GM23338 (cell line): Measurements from ENCODE around the gene DYSF. TPM values are rescaled to one million over a fixed set of nuclear protein-coding genes. Genes with fewer than 3 reads are reported as not detected.

Source experiments
- ATAC-seq: fragments of 200-7000 bp; cut with Tn5 transposase; 3 replicates; pipeline ENCODE4 v1.9.1; 2020
- DNase-seq: peaks from one replicate; pipeline ENCODE4 v3.0.0-alpha.2; 2015; ENCODE audit warnings: low spot score
- H2AFZ ChIP-seq: fragments of 200-600 bp; sonication (generic); 2 replicates; pipeline ENCODE4 v1.8.0; 2016; ENCODE audit warnings: antibody characterized with exemption, mild to moderate bottlenecking, moderate library complexity
- H3F3A ChIP-seq: fragments of 200-600 bp; sonication (generic); replicated peaks from 2 replicates; pipeline ENCODE4 v1.8.0; 2017; ENCODE audit warnings: antibody characterized with exemption, mixed run types, low read depth
- H3K27ac ChIP-seq: fragments of 200-600 bp; sonication (generic); 2 replicates; pipeline ENCODE4 v1.6.1; 2016; ENCODE audit warnings: low read depth
- H3K27me3 ChIP-seq: fragments of 200-600 bp; sonication (generic); 2 replicates; pipeline ENCODE4 v1.8.0; 2016; ENCODE audit warnings: mild to moderate bottlenecking, mixed run types, moderate library complexity; ENCODE audit not compliant: insufficient read depth
- H3K36me3 ChIP-seq: fragments of 200-600 bp; sonication (generic); 2 replicates; pipeline ENCODE4 v1.8.0; 2016; ENCODE audit warnings: mild to moderate bottlenecking; ENCODE audit not compliant: insufficient read depth
- H3K4me1 ChIP-seq: fragments of 200-600 bp; sonication (generic); 2 replicates; pipeline ENCODE4 v1.8.0; 2016; ENCODE audit warnings: mild to moderate bottlenecking, moderate library complexity; ENCODE audit not compliant: insufficient read depth
- H3K4me2 ChIP-seq: fragments of 200-600 bp; sonication (generic); 2 replicates; pipeline ENCODE4 v1.7.1; 2017; ENCODE audit warnings: mixed run types
- H3K4me3 ChIP-seq: fragments of 200-600 bp; sonication (generic); 2 replicates; pipeline ENCODE4 v1.6.1; 2016; ENCODE audit warnings: mixed run types
- H3K79me2 ChIP-seq: fragments of 200-600 bp; sonication (generic); replicated peaks from 2 replicates; pipeline ENCODE4 v1.8.0; 2017; ENCODE audit warnings: mild to moderate bottlenecking; ENCODE audit not compliant: insufficient read depth
- H3K9me2 ChIP-seq: fragments of 200-600 bp; sonication (generic); 2 replicates; pipeline ENCODE4 v1.8.0; 2017; ENCODE audit not compliant: insufficient read depth
- H4K20me1 ChIP-seq: fragments of 200-600 bp; sonication (generic); replicated peaks from 2 replicates; pipeline ENCODE4 v1.8.0; 2017; ENCODE audit warnings: mild to moderate bottlenecking; ENCODE audit not compliant: insufficient read depth
- H3K27ac Mint-ChIP-seq: 2 replicates; pipeline ENCODE4 v1.8.0; 2020; ENCODE audit warnings: inconsistent platforms, mild to moderate bottlenecking, moderate library complexity, mixed read lengths
- H3K27me3 Mint-ChIP-seq: 3 replicates; pipeline ENCODE4 v1.8.0; 2022; ENCODE audit warnings: low read depth, mild to moderate bottlenecking, moderate library complexity, mixed read lengths, inconsistent platforms; ENCODE audit not compliant: insufficient read depth, poor library complexity
- H3K36me3 Mint-ChIP-seq: 3 replicates; pipeline ENCODE4 v1.8.0; 2021; ENCODE audit warnings: low read depth, mild to moderate bottlenecking, inconsistent platforms, moderate library complexity, mixed read lengths
- H3K4me1 Mint-ChIP-seq: 3 replicates; pipeline ENCODE4 v1.8.0; 2020; ENCODE audit warnings: mild to moderate bottlenecking, inconsistent platforms, mixed read lengths
- H3K4me3 Mint-ChIP-seq: 3 replicates; pipeline ENCODE4 v1.8.0; 2021; ENCODE audit warnings: moderate library complexity, mild to moderate bottlenecking, inconsistent platforms, mixed read lengths
- H3K9me3 Mint-ChIP-seq: 3 replicates; pipeline ENCODE4 v1.8.0; 2020; ENCODE audit warnings: moderate library complexity, mild to moderate bottlenecking, inconsistent platforms, mixed read lengths
- CREB1 ChIP-seq: fragments of 250-450 bp; sonication (Bioruptor Pico); IDR thresholded peaks from 2 replicates; pipeline ENCODE4 v1.5.0; 2020; ENCODE audit warnings: low read depth, mild to moderate bottlenecking, moderate library complexity
- CTCF ChIP-seq, 2 experiments: fragments of 200-600 bp in 1 of 2; sonication (generic) in 1 of 2; conservative IDR thresholded peaks; 2 replicates each; pipeline versions ENCODE4 v1.5.1 to v1.6.1; 2016 to 2017; ENCODE audit warnings: antibody characterized with exemption in 2 of 2, low read depth in 2 of 2, mild to moderate bottlenecking in 2 of 2, moderate library complexity in 1 of 2
- ETS1 ChIP-seq: IDR thresholded peaks from 2 replicates; pipeline ENCODE4 v1.6.1; 2016; ENCODE audit warnings: antibody characterized with exemption
- EZH2 ChIP-seq: fragments of 200-600 bp; sonication (generic); IDR thresholded peaks from one replicate; pipeline ENCODE4 v1.8.0; 2017; ENCODE audit warnings: antibody characterized with exemption, mild to moderate bottlenecking, low read depth; ENCODE audit not compliant: unreplicated experiment
- EZH2phosphoT487 ChIP-seq: fragments of 200-600 bp; sonication (generic); IDR thresholded peaks from one replicate; pipeline ENCODE4 v1.8.1; 2018; ENCODE audit warnings: antibody characterized with exemption; ENCODE audit not compliant: unreplicated experiment
- JUNB ChIP-seq: IDR thresholded peaks from one replicate; pipeline ENCODE4 v1.6.1; 2016; ENCODE audit warnings: antibody characterized with exemption; ENCODE audit not compliant: unreplicated experiment
- NANOG ChIP-seq: IDR thresholded peaks from 2 replicates; pipeline ENCODE4 v1.6.1; 2016; ENCODE audit warnings: antibody characterized with exemption, borderline replicate concordance
- POLR2AphosphoS5 ChIP-seq: IDR thresholded peaks from 2 replicates; pipeline ENCODE4 v1.6.1; 2016; ENCODE audit warnings: antibody characterized with exemption, low read depth
- REST ChIP-seq: IDR thresholded peaks from one replicate; pipeline ENCODE4 v1.6.1; 2018; ENCODE audit warnings: antibody characterized with exemption; ENCODE audit not compliant: unreplicated experiment
- STAT1 ChIP-seq: IDR thresholded peaks from one replicate; pipeline ENCODE4 v1.6.1; 2016; ENCODE audit warnings: antibody characterized with exemption; ENCODE audit not compliant: unreplicated experiment
- ZNF114 ChIP-seq: fragments of 250-450 bp; sonication (Bioruptor Pico); IDR thresholded peaks from 2 replicates; pipeline ENCODE4 v1.5.0; 2020; ENCODE audit warnings: mild to moderate bottlenecking, moderate library complexity
- ZNF331 ChIP-seq: fragments of 250-450 bp; sonication (Bioruptor Pico); IDR thresholded peaks from 2 replicates; pipeline ENCODE4 v1.5.0; 2020; ENCODE audit warnings: low read depth, mild to moderate bottlenecking, moderate library complexity
- ZNF462 ChIP-seq: fragments of 250-450 bp; sonication (Bioruptor Pico); IDR thresholded peaks from 2 replicates; pipeline ENCODE4 v1.5.0; 2020; ENCODE audit warnings: mild to moderate bottlenecking, moderate library complexity
- polyA plus RNA-seq: library from polyadenylated mRNA; unstranded; fragments of >200 nt; fragmentation: Nextera tagmentation; extraction: Ambion mirVana; gene quantifications from 2 replicates; pipeline ENCODE4 v1.2.1, GENCODE V29; 2016
- total RNA-seq: library from RNA; depleted of rRNA; stranded (reverse); fragments of >200 nt; shearing (Covaris generic); gene quantifications from 2 replicates; pipeline ENCODE4 v1.2.3, GENCODE V29; 2014

DYSF gene
- total and polyA plus RNA-seq, 2 experiments from 2014 or later = 7.3 to 21.3 TPM

GRCh38 chr2:71725836-71726235 lies 272.5 kb downstream of the DYSF start:
- Mint-ChIP-seq H3K36me3 (no peaks in the 10 kb centered on the region; the same call in 2 of the 3 replicates), H3K4me3 (no peak overlapping the region), H3K9me3 (peaks cover 3% of the 10 kb centered on the region; the same call in 1 of the 3 replicates), H3K27ac (no peak overlapping the region), H3K4me1 (no peaks in the 10 kb centered on the region), H3K27me3 (no peaks in the 10 kb centered on the region)
- no peak for DNase-seq
- Histone ChIP-seq H3K27ac (no peak overlapping the region), H2AFZ (no peak overlapping the region), H3K36me3 (no peaks in the 10 kb centered on the region), H3K4me2 (no peak overlapping the region), H3K27me3 (no peaks in the 10 kb centered on the region), H3F3A (no peaks in the 10 kb centered on the region), H3K4me1 (no peaks in the 10 kb centered on the region), H3K4me3 (no peak overlapping the region), H4K20me1 (no peaks in the 10 kb centered on the region), H3K9me2 (no peaks in the 10 kb centered on the region; the same call in none of the 2 replicates), H3K79me2 (no peaks in the 10 kb centered on the region)
- no peak for ATAC-seq
- TF ChIP-seq EZH2phosphoT487 = no peak
- TF ChIP-seq JUNB = no peak
- no peak for TF ChIP-seq ETS1
- TF ChIP-seq EZH2 = no peak
- TF ChIP-seq NANOG = no peak
- no peak for TF ChIP-seq ZNF331 (CRISPR knock-in tag)
- TF ChIP-seq CREB1 (CRISPR knock-in tag) = no peak
- TF ChIP-seq POLR2AphosphoS5 = no peak
- no peak for TF ChIP-seq ZNF462 (CRISPR knock-in tag)
- no peak for TF ChIP-seq ZNF114 (CRISPR knock-in tag)
- no peak for TF ChIP-seq CTCF (conservative IDR thresholded peaks at IDR 0.05; ENCODE audit: low read depth in 2 of 2)
- TF ChIP-seq REST = no peak
- TF ChIP-seq STAT1 = no peak
